Stimulated activated CD8-positive, alpha-beta memory T cell treated with anti-CD3 and anti-CD28 coated beads, Interleukin-7, amount 100 ng/mL, for 48 hours (primary cell): ENCODE measurements around the gene TMEM201.

Experiments
- DNase-seq, 2 donors: peaks; one replicate each; pipeline ENCODE4 v3.0.0-alpha.2; 2020; ENCODE audit warnings: low read depth in 1 of 2; ENCODE audit errors: extremely low read depth in 1 of 2

Gene TMEM201

GRCh38 chr1:9577423-9577822, 11.3 kb upstream of the TMEM201 start:
- no peak for DNase-seq

- DNase-seq: no peak
Measured at GRCh38 chr1:9580942-9581341, 7.8 kb upstream of the TMEM201 start.

- no peak for DNase-seq
Measured at GRCh38 chr1:9586147-9586766, 2.5 kb upstream of the TMEM201 start.

- no peak for DNase-seq
Measured at GRCh38 chr1:9589144-9589718, 520 bp downstream of the TMEM201 start.

GRCh38 chr1:9589719-9590157, 1.0 kb downstream of the TMEM201 start:
- DNase-seq: no peak

- no peak for DNase-seq
Measured at GRCh38 chr1:9590201-9590600, 1.5 kb downstream of the TMEM201 start.

GRCh38 chr1:9590945-9591668, 2.4 kb downstream of the TMEM201 start:
- DNase-seq: no peak

GRCh38 chr1:9591669-9592509, 3.2 kb downstream of the TMEM201 start:
- no peak for DNase-seq

- DNase-seq: no peak
Measured at GRCh38 chr1:9592510-9593075, 3.9 kb downstream of the TMEM201 start.

GRCh38 chr1:9593147-9593491, 4.4 kb downstream of the TMEM201 start:
- DNase-seq: no peak

- DNase-seq: peak; percentile 14 to 23
Measured at GRCh38 chr1:9593492-9594465, 5.1 kb downstream of the TMEM201 start.

- no peak for DNase-seq
Measured at GRCh38 chr1:9594471-9595155, 5.9 kb downstream of the TMEM201 start.

- DNase-seq: no peak
Measured at GRCh38 chr1:9595156-9595967, 6.7 kb downstream of the TMEM201 start.

- no peak for DNase-seq
Measured at GRCh38 chr1:9595968-9596340, 7.2 kb downstream of the TMEM201 start.

GRCh38 chr1:9596415-9597123, 7.9 kb downstream of the TMEM201 start:
- DNase-seq: no peak

GRCh38 chr1:9597361-9598315, 8.9 kb downstream of the TMEM201 start:
- DNase-seq: no peak

- no peak for DNase-seq
Measured at GRCh38 chr1:9598316-9598700, 9.6 kb downstream of the TMEM201 start.
